GM21528 (cell line): ENCODE data around the gene MIPOL1.
"Not testable (repeated sequence)": the region's sequence is repeated elsewhere in the genome, so short reads cannot be mapped to it uniquely, and the experiment has no call there.

Experiments used
- ATAC-seq: cut with Tn5 transposase; IDR thresholded peaks from one replicate; pipeline ENCODE4 v1.9.1; 2021; ENCODE audit warnings: mild to moderate bottlenecking, moderate library complexity; ENCODE audit not compliant: unreplicated experiment, low FRiP score

The MIPOL1 gene

GRCh38 chr14:37275963-37276362, 78.2 kb downstream of the MIPOL1 start:
- no peak for ATAC-seq

GRCh38 chr14:37278636-37279538, 81.2 kb downstream of the MIPOL1 start:
- ATAC-seq = no peak

GRCh38 chr14:37279818-37280217, 82.1 kb downstream of the MIPOL1 start:
- ATAC-seq = no peak

- no peak for ATAC-seq
These were observed 87.0 kb downstream of the MIPOL1 start for GRCh38 chr14:37284760-37285159.

- ATAC-seq = no peak
These were observed 87.5 kb downstream of the MIPOL1 start for GRCh38 chr14:37285220-37285619.

- ATAC-seq = no peak
These were observed 92.0 kb downstream of the MIPOL1 start for GRCh38 chr14:37289688-37290087.

GRCh38 chr14:37295262-37295661, 97.5 kb downstream of the MIPOL1 start:
- ATAC-seq = not testable (repeated sequence)

- ATAC-seq = no peak
These were observed 113.5 kb downstream of the MIPOL1 start for GRCh38 chr14:37311252-37311651.

GRCh38 chr14:37318938-37319337, 121.2 kb downstream of the MIPOL1 start:
- ATAC-seq = no peak

- ATAC-seq = no peak
These were observed 122.4 kb downstream of the MIPOL1 start for GRCh38 chr14:37320106-37320505.

GRCh38 chr14:37325332-37325731, 127.6 kb downstream of the MIPOL1 start:
- ATAC-seq = no peak

- no peak for ATAC-seq
These were observed 128.7 kb downstream of the MIPOL1 start for GRCh38 chr14:37326434-37326833.

- ATAC-seq = not testable (repeated sequence)
These were observed 130.2 kb downstream of the MIPOL1 start for GRCh38 chr14:37327933-37328332.

- ATAC-seq = no peak
These were observed 130.9 kb downstream of the MIPOL1 start for GRCh38 chr14:37328673-37329072.

GRCh38 chr14:37329189-37330001, 131.7 kb downstream of the MIPOL1 start:
- no peak for ATAC-seq

GRCh38 chr14:37330910-37331309, 133.2 kb downstream of the MIPOL1 start:
- ATAC-seq = no peak

GRCh38 chr14:37340353-37340752, 142.6 kb downstream of the MIPOL1 start:
- ATAC-seq = no peak

- no peak for ATAC-seq
These were observed 145.8 kb downstream of the MIPOL1 start for GRCh38 chr14:37343307-37344094.

GRCh38 chr14:37363661-37364060, 165.9 kb downstream of the MIPOL1 start:
- ATAC-seq = no peak

- ATAC-seq = no peak
These were observed 171.7 kb downstream of the MIPOL1 start for GRCh38 chr14:37369425-37369824.

GRCh38 chr14:37375566-37375965, 177.8 kb downstream of the MIPOL1 start:
- no peak for ATAC-seq
